ENCODE results near the gene SLC13A2. TPM values are rescaled to one million over a fixed set of nuclear protein-coding genes. Genes with fewer than 3 reads are reported as not detected.

SLC13A2 gene
- total RNA-seq, 6 experiments from 2014 or later = 0.09 to 0.49 (median 0.24) TPM

DNA sequence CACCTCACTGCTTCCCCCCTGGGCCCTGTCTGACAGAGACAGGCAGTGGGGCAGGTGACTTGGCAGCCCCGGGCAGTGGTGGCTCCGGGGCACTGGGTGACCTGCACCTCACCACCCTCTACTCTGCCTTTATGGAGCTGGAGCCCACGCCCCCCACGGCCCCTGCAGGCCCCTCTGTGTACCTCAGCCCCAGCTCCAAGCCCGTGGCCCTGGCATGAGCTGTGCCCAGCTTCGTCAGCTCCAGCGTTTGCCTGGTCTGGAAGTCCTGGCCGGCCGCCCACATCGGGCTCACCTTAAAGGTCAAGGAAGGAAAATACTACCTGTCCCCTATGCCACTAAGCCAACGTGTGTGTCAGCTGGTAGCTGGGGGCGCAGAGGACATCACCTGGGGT is 63.8 kb downstream of the SLC13A2 start:
- Histone ChIP-seq H3K4me3 (no peak overlapping the region), H3K27ac (no peak overlapping the region), H3K9me3 (no peaks in the 10 kb centered on the region), H3K36me3 (no peaks in the 10 kb centered on the region), H3K27me3 (no peaks in the 10 kb centered on the region), H3K4me1 (no peaks in the 10 kb centered on the region)
- TF ChIP-seq POLR2A (IDR thresholded peaks at IDR 0.05) = no peak
- WGBS (ENCODE audit: insufficient coverage, low coverage, low lambda C conversion rate, missing lambda C conversion rate) = 63% methylated on average over 2 of the region's 12 CpGs
- no peak for ATAC-seq
- intact Hi-C loops (cut with DNase I) = loop anchor here in 1 of 2 donors (5.0 kb wide), 1 partner anchor 45 kb away; no protein-coding TSS in a partner anchor
- no peak for DNase-seq

DNA sequence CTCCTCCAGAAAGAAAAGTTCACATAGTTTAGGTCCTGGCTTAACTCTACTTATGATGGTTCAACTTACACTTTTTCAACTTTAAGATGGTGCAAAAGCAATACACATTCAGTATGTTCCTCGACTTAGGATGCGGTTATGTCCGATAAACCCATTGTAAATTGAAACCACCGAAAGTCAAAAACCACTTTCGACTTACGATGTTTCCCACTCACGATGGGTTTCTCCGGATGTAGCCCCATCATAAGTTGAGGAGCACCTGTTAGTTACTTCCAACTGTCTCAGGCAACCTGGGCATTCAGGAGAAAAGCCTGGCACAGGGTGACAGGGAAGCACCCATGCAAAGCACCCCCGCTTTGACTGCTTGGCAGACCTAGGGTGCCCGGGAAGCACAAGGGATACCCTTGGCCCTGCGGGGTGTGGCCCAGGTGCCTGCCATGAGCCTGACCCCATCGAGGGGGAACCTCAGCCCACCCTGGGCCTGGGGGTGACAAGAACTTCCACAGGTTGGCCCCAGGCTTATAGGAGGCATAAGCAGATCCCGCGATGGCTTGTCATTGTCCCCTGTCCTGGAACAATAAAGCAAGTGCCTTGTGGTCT is 65.0 kb downstream of the SLC13A2 start:
- no peak for TF ChIP-seq POLR2A (IDR thresholded peaks at IDR 0.05)
- TF ChIP-seq, protein P1, sequence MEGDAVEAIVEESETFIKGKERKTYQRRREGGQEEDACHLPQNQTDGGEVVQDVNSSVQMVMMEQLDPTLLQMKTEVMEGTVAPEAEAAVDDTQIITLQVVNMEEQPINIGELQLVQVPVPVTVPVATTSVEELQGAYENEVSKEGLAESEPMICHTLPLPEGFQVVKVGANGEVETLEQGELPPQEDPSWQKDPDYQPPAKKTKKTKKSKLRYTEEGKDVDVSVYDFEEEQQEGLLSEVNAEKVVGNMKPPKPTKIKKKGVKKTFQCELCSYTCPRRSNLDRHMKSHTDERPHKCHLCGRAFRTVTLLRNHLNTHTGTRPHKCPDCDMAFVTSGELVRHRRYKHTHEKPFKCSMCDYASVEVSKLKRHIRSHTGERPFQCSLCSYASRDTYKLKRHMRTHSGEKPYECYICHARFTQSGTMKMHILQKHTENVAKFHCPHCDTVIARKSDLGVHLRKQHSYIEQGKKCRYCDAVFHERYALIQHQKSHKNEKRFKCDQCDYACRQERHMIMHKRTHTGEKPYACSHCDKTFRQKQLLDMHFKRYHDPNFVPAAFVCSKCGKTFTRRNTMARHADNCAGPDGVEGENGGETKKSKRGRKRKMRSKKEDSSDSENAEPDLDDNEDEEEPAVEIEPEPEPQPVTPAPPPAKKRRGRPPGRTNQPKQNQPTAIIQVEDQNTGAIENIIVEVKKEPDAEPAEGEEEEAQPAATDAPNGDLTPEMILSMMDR (IDR thresholded peaks at IDR 0.05) = no peak
- Histone ChIP-seq H3K9me3 (no peaks in the 10 kb centered on the region), H3K27ac (no peak overlapping the region), H3K36me3 (no peaks in the 10 kb centered on the region), H3K4me3 (no peak overlapping the region), H3K27me3 (no peaks in the 10 kb centered on the region), H3K4me1 (no peaks in the 10 kb centered on the region)
- intact Hi-C loops (cut with DNase I) = loop anchor here in 1 of 2 donors (5.0 kb wide), 1 partner anchor 46 kb away; no protein-coding TSS in a partner anchor
- 90% methylated on average over 8 of the region's 14 CpGs for WGBS (ENCODE audit: insufficient coverage, low coverage, low lambda C conversion rate, missing lambda C conversion rate)
- ATAC-seq = no peak
- no peak for DNase-seq

- no peak for TF ChIP-seq POLR2A (IDR thresholded peaks at IDR 0.05)
- TF ChIP-seq, protein P1 (IDR thresholded peaks at IDR 0.05) = no peak
- Histone ChIP-seq H3K27ac (no peak overlapping the region), H3K9me3 (no peaks in the 10 kb centered on the region), H3K4me3 (no peak overlapping the region), H3K36me3 (no peaks in the 10 kb centered on the region), H3K27me3 (no peaks in the 10 kb centered on the region), H3K4me1 (no peaks in the 10 kb centered on the region)
- WGBS (ENCODE audit: insufficient coverage, low coverage, low lambda C conversion rate, missing lambda C conversion rate) = no CpG with 5 or more reads among the region's 4 CpGs
- ATAC-seq (peak in 1 of 4 donors; percentile 9), DNase-seq (no peak)
- intact Hi-C loops (cut with DNase I) = no loop called here
Observed at GRCh38 chr17:28540231-28540630, 66.8 kb downstream of the SLC13A2 start.

GRCh38 chr17:28541439-28541838 is 68.0 kb downstream of the SLC13A2 start:
- intact Hi-C loops (cut with DNase I) = no loop called here
- H3K4me3 ChIP-seq = no peak overlapping the region
- no peaks in the 10 kb centered on the region for H3K27me3 ChIP-seq
- DNase-seq = no peak
- WGBS (ENCODE audit: insufficient coverage, low coverage, low lambda C conversion rate, missing lambda C conversion rate) = 74% methylated on average over 4 of the region's 4 CpGs
- no peaks in the 10 kb centered on the region for H3K4me1 ChIP-seq
- no peaks in the 10 kb centered on the region for H3K36me3 ChIP-seq
- H3K27ac ChIP-seq = no peak overlapping the region
- ATAC-seq = no peak
- no peaks in the 10 kb centered on the region for H3K9me3 ChIP-seq
- TF ChIP-seq, protein P1 (IDR thresholded peaks at IDR 0.05) = no peak
- TF ChIP-seq POLR2A (IDR thresholded peaks at IDR 0.05) = no peak

DNA sequence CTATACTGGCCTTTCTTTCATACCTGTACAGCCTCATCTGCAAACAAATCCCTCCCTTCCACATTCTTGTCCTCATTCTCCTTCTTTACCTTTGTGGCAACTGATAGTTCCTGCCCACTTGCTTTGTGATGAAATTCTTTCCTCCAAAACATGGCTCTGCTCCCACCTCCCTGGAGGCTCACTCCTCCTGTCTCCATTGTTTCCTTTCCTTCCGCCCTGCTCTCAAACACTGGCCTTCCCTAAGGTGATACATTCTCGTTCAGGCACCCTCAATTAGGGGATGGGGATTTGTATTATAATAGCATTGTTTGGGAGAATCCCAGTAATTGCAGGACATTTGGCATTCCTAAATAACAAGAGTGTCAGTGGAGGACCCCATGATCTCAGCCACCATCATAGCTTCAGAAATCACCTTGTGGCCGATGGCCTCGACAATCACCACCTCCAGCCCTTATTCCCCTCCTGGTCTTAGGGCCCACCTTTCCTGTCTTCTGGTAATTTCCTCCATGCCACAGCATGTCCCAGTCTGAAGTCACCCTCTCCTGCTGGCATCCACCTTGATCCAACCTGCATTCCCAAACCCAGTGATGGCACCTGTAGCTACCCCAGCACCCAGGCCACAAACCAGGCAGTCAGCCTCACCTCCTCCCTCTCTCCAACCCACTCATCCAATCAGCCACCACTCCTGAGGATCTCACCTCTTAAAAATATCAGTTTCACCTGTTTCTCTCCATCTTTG is 71.1 kb downstream of the SLC13A2 start:
- no peaks in the 10 kb centered on the region for H3K36me3 ChIP-seq
- H3K4me3 ChIP-seq = no peak overlapping the region

More for the DNA sequence above, 71.1 kb downstream of the SLC13A2 start:
- TF ChIP-seq, protein P1 (IDR thresholded peaks at IDR 0.05) = no peak
- TF ChIP-seq POLR2A (IDR thresholded peaks at IDR 0.05) = no peak
- 96% methylated on average over 4 of the region's 4 CpGs for WGBS (ENCODE audit: insufficient coverage, low coverage, low lambda C conversion rate, missing lambda C conversion rate)
- no peaks in the 10 kb centered on the region for H3K4me1 ChIP-seq
- ATAC-seq = no peak
- no peaks in the 10 kb centered on the region for H3K9me3 ChIP-seq
- no peak for DNase-seq
- intact Hi-C loops (cut with DNase I) = loop anchor here (5.0 kb wide), 2 partner anchors 68 to 73 kb away; partner anchors contain the start of gene RSKR (in 1 of the 2)
- no peaks in the 10 kb centered on the region for H3K27me3 ChIP-seq
- no peak overlapping the region for H3K27ac ChIP-seq

All from right lobe of liver (tissue), 6 donors.